K562 (cell line): ENCODE measurements around the gene ZBTB8A. TPM values are rescaled to one million over a fixed set of nuclear protein-coding genes. Genes with fewer than 3 reads are reported as not detected.

Experiments used
- CHD4 ChIP-seq: fragments of 200-600 bp; sonication (generic); IDR thresholded peaks from 3 replicates; pipeline ENCODE4 v1.6.1; 2012; ENCODE audit warnings: low read depth, mild to moderate bottlenecking, mixed read lengths, low read length, inconsistent platforms; ENCODE audit not compliant: insufficient read depth, insufficient replicate concordance, poor library complexity, severe bottlenecking
- GABPB1 ChIP-seq: sonication (generic); formaldehyde crosslinking; IDR thresholded peaks from 2 replicates; pipeline ENCODE4 v1.8.0; 2022; ENCODE audit warnings: mild to moderate bottlenecking, missing genetic modification reagents
- GATA2 ChIP-seq: sonication (generic); formaldehyde crosslinking; IDR thresholded peaks from 2 replicates; pipeline ENCODE4 v1.4.0; 2020; ENCODE audit warnings: mild to moderate bottlenecking, missing genetic modification reagents
- HEY1 ChIP-seq: fragments of 250-450 bp; sonication (Bioruptor Pico); IDR thresholded peaks from 2 replicates; pipeline ENCODE4 v1.5.0; 2020; ENCODE audit warnings: mild to moderate bottlenecking, moderate library complexity, borderline replicate concordance
- MTA1 ChIP-seq: fragments of 450-650 bp; IDR thresholded peaks from 2 replicates; pipeline ENCODE4 v1.6.1; 2017; ENCODE audit warnings: borderline replicate concordance
- MYNN ChIP-seq, 2 experiments: sonication (generic); formaldehyde crosslinking in 1 of 2; IDR thresholded peaks; 2 replicates each; pipeline versions ENCODE4 v1.5.0 to v1.6.1; 2016 to 2020; ENCODE audit warnings: antibody characterized with exemption in 1 of 2, missing genetic modification reagents in 1 of 2
- NONO ChIP-seq, 2 experiments: fragments of 200-400 bp in 1 of 2; fragments of 450-650 bp in 1 of 2; formaldehyde crosslinking in 1 of 2; IDR thresholded peaks; 2 replicates each; pipeline ENCODE4 v1.6.1; 2017; ENCODE audit warnings: low read depth in 2 of 2, mild to moderate bottlenecking in 2 of 2, moderate library complexity in 2 of 2, low read length in 1 of 2
- POLR2B ChIP-seq: fragments of 450-650 bp; IDR thresholded peaks from 2 replicates; pipeline ENCODE4 v1.6.1; 2018; ENCODE audit warnings: low read depth; ENCODE audit not compliant: partially characterized antibody
- PTRF ChIP-seq: fragments of 450-650 bp; IDR thresholded peaks from 2 replicates; pipeline ENCODE4 v1.6.1; 2016; ENCODE audit warnings: mild to moderate bottlenecking, missing genetic modification characterization, missing compliant biosample characterization
- RBM34 ChIP-seq: fragments of 200-400 bp; formaldehyde crosslinking; IDR thresholded peaks from 2 replicates; pipeline ENCODE4 v1.6.1; 2018; ENCODE audit warnings: low read length, borderline replicate concordance; ENCODE audit not compliant: insufficient read depth
- SMARCA4 ChIP-seq: fragments of 450-650 bp; IDR thresholded peaks from 2 replicates; pipeline ENCODE4 v1.6.1; 2016
- SMARCC2 ChIP-seq: fragments of 450-650 bp; IDR thresholded peaks from 2 replicates; pipeline ENCODE4 v1.6.1; 2017; ENCODE audit warnings: antibody characterized with exemption, moderate library complexity, mild to moderate bottlenecking, low read depth
- SRF ChIP-seq, 2 experiments: fragments of 250-450, 450-650 bp in 1 of 2; sonication (Bioruptor Pico) in 1 of 2; sonication (generic) in 1 of 2; formaldehyde crosslinking; IDR thresholded peaks; 2 replicates each; pipeline versions ENCODE4 v1.5.0 to v1.5.1; 2020 to 2022; ENCODE audit warnings: mild to moderate bottlenecking in 1 of 2, missing genetic modification reagents in 1 of 2
- STAG1 ChIP-seq: sonication (generic); formaldehyde crosslinking; IDR thresholded peaks from 2 replicates; pipeline ENCODE4 v1.5.0; 2020; ENCODE audit warnings: missing genetic modification reagents, borderline replicate concordance
- ZC3H4 ChIP-seq: sonication (generic); formaldehyde crosslinking; IDR thresholded peaks from 2 replicates; pipeline ENCODE4 v1.9.0; 2021; ENCODE audit warnings: missing genetic modification reagents, borderline replicate concordance
- ZNF592 ChIP-seq: fragments of 450-650 bp; IDR thresholded peaks from 2 replicates; pipeline ENCODE4 v1.6.1; 2017; ENCODE audit warnings: antibody characterized with exemption, mild to moderate bottlenecking
- ZNF699 ChIP-seq: fragments of 250-450 bp; sonication (Bioruptor Pico); IDR thresholded peaks from 2 replicates; pipeline ENCODE4 v1.8.0; 2021; ENCODE audit warnings: mild to moderate bottlenecking, moderate library complexity; ENCODE audit not compliant: insufficient replicate concordance
- ZNF75A ChIP-seq: fragments of 450-650 bp; formaldehyde crosslinking; IDR thresholded peaks from 2 replicates; pipeline ENCODE4 v1.4.0; 2020; ENCODE audit warnings: mild to moderate bottlenecking
- polyA plus RNA-seq, 8 experiments: library from polyadenylated mRNA; depleted of rRNA in 4 of 8; stranded (reverse) in 5 of 8; unstranded in 3 of 8; fragments of >200 nt; fragmentation: Nextera tagmentation in 2 of 8; fragmentation: Illumina TruSeq in 1 of 8; extraction: Ambion mirVana in 2 of 8; extraction: Trizol in 1 of 8; gene quantifications; 2 replicates each; pipeline versions ENCODE4 v1.2.1 to v1.2.3, GENCODE V29; 2011 to 2014; ENCODE audit warnings: inconsistent platforms in 1 of 8, missing spikeins in 1 of 8
- total RNA-seq, 7 experiments: library from RNA; depleted of rRNA in 6 of 7; stranded (reverse); fragments of >200 nt in 6 of 7; fragmentation: Illumina TruSeq in 2 of 7; extraction: Trizol in 2 of 7; gene quantifications; 2 replicates each; pipeline versions ENCODE4 v1.2.1 to v1.2.3, GENCODE V29; 2011 to 2021; ENCODE audit warnings: low replicate concordance in 1 of 7
- TF ChIP-seq, protein P1 (sequence below), 3 experiments: fragments of 200-800 bp in 1 of 3; fragments of 250-450 bp in 1 of 3; fragments of 450-650 bp in 1 of 3; sonication (Bioruptor Pico) in 1 of 3; sonication (Bioruptor generic) in 1 of 3; formaldehyde crosslinking in 1 of 3; IDR thresholded peaks; 2 replicates each; pipeline versions ENCODE4 v1.6.1 to v1.8.0; 2016 to 2022; ENCODE audit warnings: mild to moderate bottlenecking in 2 of 3, missing genetic modification characterization in 2 of 3, missing compliant biosample characterization in 1 of 3, moderate library complexity in 1 of 3

Gene ZBTB8A
- total and polyA plus RNA-seq, 9 of the 15 experiments (the other 6 are each of a cell fraction or from before 2014, with no cell fraction given), result 0.01 to 0.64 (median 0.09) TPM

- TF ChIP-seq HEY1 (CRISPR knock-in tag) (peak; percentile 84), ZNF699 (CRISPR knock-in tag) (peak; percentile 49), PTRF (peak; percentile 92), NONO (IDR thresholded peaks at IDR 0.05; ENCODE audit: low read depth in 2 of 2, low read length in 1 of 2) (peak; percentile 42 to 51; a peak in 2 of 4 replicates), POLR2B (peak; percentile 85), SRF (CRISPR knock-in tag; IDR thresholded peaks at IDR 0.05) (peak; percentile 52 to 83; a peak in 3 of 4 replicates), MYNN (IDR thresholded peaks at IDR 0.05) (no peak), MYNN (CRISPR knock-in tag; IDR thresholded peaks at IDR 0.05) (no peak), SMARCC2 (no peak), STAG1 (CRISPR knock-in tag) (0 out of 2 replicates have a peak, but pooled peaks have one; percentile 39), GABPB1 (CRISPR knock-in tag) (peak; percentile 64), ZNF592 (peak; percentile 100), RBM34 (no peak), ZC3H4 (CRISPR knock-in tag) (no peak), CHD4 (no peak), GATA2 (CRISPR knock-in tag) (no peak), SMARCA4 (no peak), MTA1 (no peak), ZNF75A (CRISPR knock-in tag) (peak; percentile 86)
- TF ChIP-seq, protein P1, sequence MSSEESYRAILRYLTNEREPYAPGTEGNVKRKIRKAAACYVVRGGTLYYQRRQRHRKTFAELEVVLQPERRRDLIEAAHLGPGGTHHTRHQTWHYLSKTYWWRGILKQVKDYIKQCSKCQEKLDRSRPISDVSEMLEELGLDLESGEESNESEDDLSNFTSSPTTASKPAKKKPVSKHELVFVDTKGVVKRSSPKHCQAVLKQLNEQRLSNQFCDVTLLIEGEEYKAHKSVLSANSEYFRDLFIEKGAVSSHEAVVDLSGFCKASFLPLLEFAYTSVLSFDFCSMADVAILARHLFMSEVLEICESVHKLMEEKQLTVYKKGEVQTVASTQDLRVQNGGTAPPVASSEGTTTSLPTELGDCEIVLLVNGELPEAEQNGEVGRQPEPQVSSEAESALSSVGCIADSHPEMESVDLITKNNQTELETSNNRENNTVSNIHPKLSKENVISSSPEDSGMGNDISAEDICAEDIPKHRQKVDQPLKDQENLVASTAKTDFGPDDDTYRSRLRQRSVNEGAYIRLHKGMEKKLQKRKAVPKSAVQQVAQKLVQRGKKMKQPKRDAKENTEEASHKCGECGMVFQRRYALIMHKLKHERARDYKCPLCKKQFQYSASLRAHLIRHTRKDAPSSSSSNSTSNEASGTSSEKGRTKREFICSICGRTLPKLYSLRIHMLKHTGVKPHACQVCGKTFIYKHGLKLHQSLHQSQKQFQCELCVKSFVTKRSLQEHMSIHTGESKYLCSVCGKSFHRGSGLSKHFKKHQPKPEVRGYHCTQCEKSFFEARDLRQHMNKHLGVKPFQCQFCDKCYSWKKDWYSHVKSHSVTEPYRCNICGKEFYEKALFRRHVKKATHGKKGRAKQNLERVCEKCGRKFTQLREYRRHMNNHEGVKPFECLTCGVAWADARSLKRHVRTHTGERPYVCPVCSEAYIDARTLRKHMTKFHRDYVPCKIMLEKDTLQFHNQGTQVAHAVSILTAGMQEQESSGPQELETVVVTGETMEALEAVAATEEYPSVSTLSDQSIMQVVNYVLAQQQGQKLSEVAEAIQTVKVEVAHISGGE (CRISPR knock-in tag; IDR thresholded peaks at IDR 0.05), result peak in 1 of 3 experiments; percentile 95; a peak in 3 of 6 replicates
Measured at GRCh38 chr1:32650752-32651460, 111.7 kb downstream of the ZBTB8A start, which contains the start of gene RBBP4 (continued).
